HCT116 (cell line): ENCODE data around the gene ADAMTS9. TPM values are rescaled to one million over a fixed set of nuclear protein-coding genes. Genes with fewer than 3 reads are reported as not detected.

Source experiments
- ATAC-seq: fragments of 200-7000 bp; cut with Tn5 transposase; 2 replicates; pipeline ENCODE4 v1.9.1; 2020; ENCODE audit warnings: mild to moderate bottlenecking, moderate library complexity
- BruUV-seq: library from RNA; stranded (reverse); fragments of 400-500 nt; replicated peaks from 2 replicates; lab custom pipeline; 2021; lab: Mats Ljungman, UMichigan
- CTCF ChIA-PET: fragments of 300-600 bp; sonication (Branson Sonifier 250); formaldehyde crosslinking; loops from one replicate; lab custom pipeline; 2021; ENCODE audit warnings: antibody characterized with exemption; lab: Charles Lee
- POLR2A ChIA-PET: fragments of 300-600, 350-600 bp; sonication (Branson Sonifier 250); formaldehyde crosslinking; loops from one replicate; lab custom pipeline; 2021; ENCODE audit warnings: antibody characterized with exemption; lab: Charles Lee
- RAD21 ChIA-PET, 2 experiments: fragments of 300-600 bp; sonication (Branson Sonifier 250); formaldehyde crosslinking; loops; one replicate each; lab custom pipeline; 2023; ENCODE audit warnings: low total read pairs in 2 of 2; ENCODE audit not compliant: uncharacterized antibody in 2 of 2, unreplicated experiment in 2 of 2, low non-redundant PET in 1 of 2; lab: Charles Lee
- DNase-seq: peaks from one replicate; pipeline ENCODE4 v3.0.0-alpha.2; 2010; ENCODE audit warnings: low read depth, low spot score
- H2AFZ ChIP-seq: fragments of 200-600 bp; shearing (Covaris generic), sonication (generic); 2 replicates; pipeline ENCODE4 v1.6.1; 2017; ENCODE audit warnings: low read depth, mixed run types, mixed read lengths, antibody characterized with exemption, low read length; ENCODE audit not compliant: poor library complexity, severe bottlenecking
- H3K27ac ChIP-seq: 2 replicates; pipeline ENCODE4 v1.5.1; 2012; ENCODE audit warnings: low read depth, low read length
- H3K27me3 ChIP-seq: fragments of 200-600 bp; sonication (generic); 2 replicates; pipeline ENCODE4 v1.6.1; 2016; ENCODE audit warnings: mixed run types, low read length, mixed read lengths; ENCODE audit not compliant: insufficient read depth
- H3K36me3 ChIP-seq, 2 experiments: fragments of 200-500 bp in 1 of 2; fragments of 200-600 bp in 1 of 2; sonication (Bioruptor generic) in 1 of 2; sonication (generic) in 1 of 2; 2 replicates each; pipeline versions ENCODE4 v1.5.1 to v1.6.1; 2014 to 2016; ENCODE audit warnings: low read length in 2 of 2, inconsistent platforms in 1 of 2, mixed read lengths in 1 of 2, mixed run types in 1 of 2; ENCODE audit not compliant: insufficient read depth in 2 of 2, control insufficient read depth in 1 of 2
- H3K4me1 ChIP-seq, 2 experiments: fragments of 200-600 bp in 1 of 2; sonication (generic) in 1 of 2; 2 replicates each; pipeline versions ENCODE4 v1.5.1 to v1.6.1; 2012 to 2017; ENCODE audit warnings: low read length in 2 of 2, inconsistent platforms in 1 of 2, mild to moderate bottlenecking in 1 of 2, mixed read lengths in 1 of 2, mixed run types in 1 of 2, moderate library complexity in 1 of 2; ENCODE audit not compliant: insufficient read depth in 2 of 2, control insufficient read depth in 1 of 2
- H3K4me2 ChIP-seq: fragments of 200-600 bp; sonication (generic); 2 replicates; pipeline ENCODE4 v1.6.1; 2017; ENCODE audit warnings: mixed run types, low read length, mixed read lengths
- H3K4me3 ChIP-seq, 2 experiments: fragments of 200-600 bp in 1 of 2; sonication (generic) in 1 of 2; replicated peaks in 1 of 2; 2 replicates each; pipeline ENCODE4 v1.5.1; 2011 to 2016; ENCODE audit warnings: low read length in 2 of 2, control low read depth in 1 of 2, low read depth in 1 of 2, mild to moderate bottlenecking in 1 of 2, mixed read lengths in 1 of 2, mixed run types in 1 of 2
- H3K79me2 ChIP-seq: fragments of 200-600 bp; sonication (generic); 2 replicates; pipeline ENCODE4 v1.6.1; 2017; ENCODE audit warnings: mild to moderate bottlenecking, mixed run types, low read length, moderate library complexity, mixed read lengths; ENCODE audit not compliant: insufficient read depth
- H3K9ac ChIP-seq: fragments of 200-600 bp; sonication (generic); 2 replicates; pipeline ENCODE4 v1.6.1; 2016; ENCODE audit warnings: low read length, mixed read lengths
- H3K9me2 ChIP-seq: fragments of 200-600 bp; sonication (generic), shearing (Covaris generic); 2 replicates; pipeline ENCODE4 v1.6.1; 2017; ENCODE audit warnings: mixed run types, mild to moderate bottlenecking, moderate library complexity; ENCODE audit not compliant: insufficient read depth
- H3K9me3 ChIP-seq, 2 experiments: fragments of 200-500 bp in 1 of 2; fragments of 200-600 bp in 1 of 2; sonication (Bioruptor generic) in 1 of 2; sonication (generic) in 1 of 2; 2 replicates each; pipeline ENCODE4 v1.6.1; 2014 to 2017; ENCODE audit warnings: low read length in 2 of 2, mixed read lengths in 2 of 2, inconsistent platforms in 1 of 2, low read depth in 1 of 2, mild to moderate bottlenecking in 1 of 2, mixed run types in 1 of 2, moderate library complexity in 1 of 2; ENCODE audit not compliant: control insufficient read depth in 1 of 2, insufficient read depth in 1 of 2
- H4K20me1 ChIP-seq: fragments of 200-600 bp; sonication (generic), shearing (Covaris generic); 2 replicates; pipeline ENCODE4 v1.6.1; 2017; ENCODE audit warnings: mixed run types, mild to moderate bottlenecking, moderate library complexity; ENCODE audit not compliant: insufficient read depth
- ATF3 ChIP-seq: IDR thresholded peaks from 2 replicates; pipeline ENCODE4 v1.6.1; 2012
- CBX3 ChIP-seq: IDR thresholded peaks from 2 replicates; pipeline ENCODE4 v1.6.1; 2012; ENCODE audit warnings: low read depth
- ELF1 ChIP-seq: IDR thresholded peaks from 2 replicates; pipeline ENCODE4 v1.6.1; 2012; ENCODE audit warnings: low read depth, borderline replicate concordance
- EZH2 ChIP-seq: fragments of 200-600 bp; sonication (generic); IDR thresholded peaks from 2 replicates; pipeline ENCODE4 v1.6.1; 2017; ENCODE audit warnings: antibody characterized with exemption, mixed run types
- FOSL1 ChIP-seq: IDR thresholded peaks from 2 replicates; pipeline ENCODE4 v1.6.1; 2012; ENCODE audit warnings: low read depth
- JUND ChIP-seq: IDR thresholded peaks from 2 replicates; pipeline ENCODE4 v1.6.1; 2012
- POLR2A ChIP-seq: IDR thresholded peaks from 2 replicates; pipeline ENCODE4 v1.7.0; 2011; ENCODE audit warnings: borderline replicate concordance; ENCODE audit not compliant: insufficient read depth, insufficient read length; ENCODE audit errors: extremely low read depth
- POLR2AphosphoS5 ChIP-seq: IDR thresholded peaks from 2 replicates; pipeline ENCODE4 v1.6.1; 2011; ENCODE audit warnings: mild to moderate bottlenecking, low read depth, low read length, moderate library complexity
- REST ChIP-seq: IDR thresholded peaks from 2 replicates; pipeline ENCODE4 v1.6.1; 2012; ENCODE audit warnings: low read depth
- SIN3A ChIP-seq: IDR thresholded peaks from 2 replicates; pipeline ENCODE4 v1.6.1; 2012; ENCODE audit warnings: low read depth
- SRF ChIP-seq: IDR thresholded peaks from 2 replicates; pipeline ENCODE4 v1.6.1; 2012; ENCODE audit warnings: low read depth
- TCF7L2 ChIP-seq: IDR thresholded peaks from 2 replicates; pipeline ENCODE4 v1.7.0; 2011; ENCODE audit warnings: borderline replicate concordance, inconsistent platforms; ENCODE audit not compliant: insufficient read depth, insufficient read length; ENCODE audit errors: extremely low read depth
- ZNF274 ChIP-seq: fragments of 200-500 bp; sonication (Bioruptor generic); IDR thresholded peaks from 2 replicates; pipeline ENCODE4 v1.6.1; 2014; ENCODE audit warnings: mild to moderate bottlenecking, low read depth, low read length, inconsistent platforms
- intact Hi-C: fragments of 100-400 bp; cut with micrococcal nuclease; formaldehyde crosslinking; loops from 2 replicates; pipeline ENCODE4 v1.10.0; 2022
- total RNA-seq: library from RNA; stranded (reverse); gene quantifications from one replicate; pipeline ENCODE4 v1.2.1, GENCODE V29; 2021; ENCODE audit not compliant: unreplicated experiment
- TF ChIP-seq, protein P1 (sequence below), 3 experiments: fragments of 200-600 bp in 1 of 3; sonication (generic) in 1 of 3; IDR thresholded peaks in 2 of 3; conservative IDR thresholded peaks in 1 of 3; 2 replicates each; pipeline ENCODE4 v1.5.1; 2012 to 2017; ENCODE audit warnings: low read depth in 2 of 3, low read length in 2 of 3, antibody characterized with exemption in 1 of 3, borderline replicate concordance in 1 of 3, control low read depth in 1 of 3, mild to moderate bottlenecking in 1 of 3, mixed read lengths in 1 of 3, mixed run types in 1 of 3, moderate library complexity in 1 of 3; ENCODE audit not compliant: insufficient read depth in 1 of 3
- TF ChIP-seq, protein P2 (sequence below): IDR thresholded peaks from 2 replicates; pipeline ENCODE4 v1.6.1; 2012

Gene ADAMTS9
- total RNA-seq, 1 experiment from 2014 or later, result 0.05 TPM

GRCh38 chr3:64548200-64548889 lies 139.5 kb downstream of the ADAMTS9 start:
- Histone ChIP-seq H3K4me1 (no peaks in the 10 kb centered on the region), H3K27me3 (peaks cover 30% of the 10 kb centered on the region), H3K4me3 (no peak overlapping the region), H3K79me2 (no peaks in the 10 kb centered on the region), H3K4me2 (no peak overlapping the region), H4K20me1 (no peaks in the 10 kb centered on the region), H3K9ac (no peak overlapping the region), H3K36me3 (no peaks in the 10 kb centered on the region), H3K9me2 (no peaks in the 10 kb centered on the region), H2AFZ (no peak overlapping the region), H3K9me3 (no peaks in the 10 kb centered on the region), H3K27ac (no peak overlapping the region)
- no peak for TF ChIP-seq SRF
- ATAC-seq (no peak), DNase-seq (no peak)
- ChIA-PET RAD21 (no interaction called here), POLR2A (no interaction called here), CTCF (interaction anchor here (1.4 kb wide), 1 partner anchor 15 kb away, joined by 3 read pairs; no protein-coding TSS in a partner anchor)
- no TSS peak for BruUV-seq
- intact Hi-C loops, result no loop called here

GRCh38 chr3:64546856-64547255 lies 140.9 kb downstream of the ADAMTS9 start:
- peaks cover 23% of the 10 kb centered on the region for H3K27me3 ChIP-seq
- no peaks in the 10 kb centered on the region for H4K20me1 ChIP-seq
- no peaks in the 10 kb centered on the region for H3K36me3 ChIP-seq
- TF ChIP-seq CBX3 (no peak), POLR2A (no peak), POLR2AphosphoS5 (no peak), SIN3A (no peak), ZNF274 (no peak), JUND (no peak), TCF7L2 (no peak), EZH2 (no peak), REST (no peak), ATF3 (no peak), FOSL1 (no peak), ELF1 (no peak), SRF (no peak)
- TF ChIP-seq, protein P1, sequence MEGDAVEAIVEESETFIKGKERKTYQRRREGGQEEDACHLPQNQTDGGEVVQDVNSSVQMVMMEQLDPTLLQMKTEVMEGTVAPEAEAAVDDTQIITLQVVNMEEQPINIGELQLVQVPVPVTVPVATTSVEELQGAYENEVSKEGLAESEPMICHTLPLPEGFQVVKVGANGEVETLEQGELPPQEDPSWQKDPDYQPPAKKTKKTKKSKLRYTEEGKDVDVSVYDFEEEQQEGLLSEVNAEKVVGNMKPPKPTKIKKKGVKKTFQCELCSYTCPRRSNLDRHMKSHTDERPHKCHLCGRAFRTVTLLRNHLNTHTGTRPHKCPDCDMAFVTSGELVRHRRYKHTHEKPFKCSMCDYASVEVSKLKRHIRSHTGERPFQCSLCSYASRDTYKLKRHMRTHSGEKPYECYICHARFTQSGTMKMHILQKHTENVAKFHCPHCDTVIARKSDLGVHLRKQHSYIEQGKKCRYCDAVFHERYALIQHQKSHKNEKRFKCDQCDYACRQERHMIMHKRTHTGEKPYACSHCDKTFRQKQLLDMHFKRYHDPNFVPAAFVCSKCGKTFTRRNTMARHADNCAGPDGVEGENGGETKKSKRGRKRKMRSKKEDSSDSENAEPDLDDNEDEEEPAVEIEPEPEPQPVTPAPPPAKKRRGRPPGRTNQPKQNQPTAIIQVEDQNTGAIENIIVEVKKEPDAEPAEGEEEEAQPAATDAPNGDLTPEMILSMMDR (IDR thresholded peaks at IDR 0.05 in 2 of 3, conservative IDR thresholded peaks at IDR 0.05 in 1 of 3; ENCODE audit: borderline replicate concordance in 1 of 3, insufficient read depth in 1 of 3, low read depth in 2 of 3, low read length in 2 of 3), result no peak
- TF ChIP-seq, protein P2, sequence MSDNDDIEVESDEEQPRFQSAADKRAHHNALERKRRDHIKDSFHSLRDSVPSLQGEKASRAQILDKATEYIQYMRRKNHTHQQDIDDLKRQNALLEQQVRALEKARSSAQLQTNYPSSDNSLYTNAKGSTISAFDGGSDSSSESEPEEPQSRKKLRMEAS, result no peak
- POLR2A ChIA-PET, result no interaction called here
- H3K9me3 ChIP-seq, result no peaks in the 10 kb centered on the region
- ATAC-seq (no peak), DNase-seq (no peak)
- no peaks in the 10 kb centered on the region for H3K79me2 ChIP-seq
- no peak overlapping the region for H3K4me2 ChIP-seq
- no peaks in the 10 kb centered on the region for H3K9me2 ChIP-seq
- intact Hi-C loops, result no loop called here
- H3K4me1 ChIP-seq, result no peaks in the 10 kb centered on the region
- H3K27ac ChIP-seq, result no peak overlapping the region
- no peak overlapping the region for H2AFZ ChIP-seq
- H3K9ac ChIP-seq, result no peak overlapping the region
- BruUV-seq, result no TSS peak
- no peak overlapping the region for H3K4me3 ChIP-seq
- CTCF ChIA-PET, result interaction anchor here (1.0 kb wide), 1 partner anchor 13 kb away, joined by 4 read pairs; no protein-coding TSS in a partner anchor
- RAD21 ChIA-PET, result no interaction called here
